Activated T-helper 1 cell treated with anti-CD3 and anti-CD28 coated beads, Interleukin-12 subunit alpha, Interleukin-12 subunit beta, Interleukin-2, Interleukin-4 antibody, amounts not matched to agents 30 ng/mL and 10 ng/mL and 1 ng/mL, durations not matched to agents 14 hours and 24 hours and 36 hours (primary cell): ENCODE measurements around the gene DCC. TPM values are rescaled to one million over a fixed set of nuclear protein-coding genes. Genes with fewer than 3 reads are reported as not detected.

Experiments used
- DNase-seq: peaks from one replicate; pipeline ENCODE4 v3.0.0; 2021; ENCODE audit warnings: low spot score
- H3K27ac Mint-ChIP-seq: one replicate; pipeline ENCODE4 v1.8.0; 2021; ENCODE audit warnings: mild to moderate bottlenecking, mixed read lengths
- H3K27me3 Mint-ChIP-seq: one replicate; pipeline ENCODE4 v1.8.0; 2022; ENCODE audit warnings: mild to moderate bottlenecking, moderate library complexity, mixed read lengths; ENCODE audit not compliant: insufficient read depth
- H3K36me3 Mint-ChIP-seq: one replicate; pipeline ENCODE4 v1.8.0; 2021; ENCODE audit warnings: low read depth, mixed read lengths
- H3K4me1 Mint-ChIP-seq: one replicate; pipeline ENCODE4 v1.8.0; 2021; ENCODE audit warnings: low read depth, mixed read lengths
- H3K4me3 Mint-ChIP-seq: one replicate; pipeline ENCODE4 v1.8.0; 2021; ENCODE audit warnings: mild to moderate bottlenecking, moderate library complexity, mixed read lengths
- H3K9me3 Mint-ChIP-seq: one replicate; pipeline ENCODE4 v1.8.0; 2021; ENCODE audit warnings: mixed read lengths
- intact Hi-C: fragments of 100-400 bp; cut with micrococcal nuclease; formaldehyde crosslinking; loops from one replicate; pipeline ENCODE4 v1.15.1; 2024
- total RNA-seq: library from RNA; stranded (reverse); gene quantifications from 2 replicates; pipeline ENCODE4 v1.2.3, GENCODE V29; 2022

DCC gene
- total RNA-seq, 1 donor from 2014 or later, result not detected

GRCh38 chr18:52715421-52715820, 375.4 kb downstream of the DCC start:
- Mint-ChIP-seq H3K27ac (no peak overlapping the region), H3K4me1 (no peaks in the 10 kb centered on the region), H3K27me3 (no peaks in the 10 kb centered on the region), H3K9me3 (peaks cover 2% of the 10 kb centered on the region), H3K4me3 (no peak overlapping the region), H3K36me3 (no peaks in the 10 kb centered on the region)
- no peak for DNase-seq
- intact Hi-C loops, result no loop called here

GRCh38 chr18:52715991-52716390, 376.0 kb downstream of the DCC start:
- no peak for DNase-seq
- H3K36me3 Mint-ChIP-seq, result no peaks in the 10 kb centered on the region
- H3K4me1 Mint-ChIP-seq, result no peaks in the 10 kb centered on the region
- H3K27ac Mint-ChIP-seq, result no peak overlapping the region
- intact Hi-C loops, result no loop called here
- no peak overlapping the region for H3K4me3 Mint-ChIP-seq
- H3K27me3 Mint-ChIP-seq, result no peaks in the 10 kb centered on the region
- peaks cover 2% of the 10 kb centered on the region for H3K9me3 Mint-ChIP-seq

GRCh38 chr18:52716973-52717372, 377.0 kb downstream of the DCC start:
- no peak overlapping the region for H3K27ac Mint-ChIP-seq
- no peaks in the 10 kb centered on the region for H3K4me1 Mint-ChIP-seq
- no peak overlapping the region for H3K4me3 Mint-ChIP-seq
- no peaks in the 10 kb centered on the region for H3K36me3 Mint-ChIP-seq
- H3K27me3 Mint-ChIP-seq, result no peaks in the 10 kb centered on the region
- intact Hi-C loops, result no loop called here
- DNase-seq, result no peak
- peaks cover 2% of the 10 kb centered on the region for H3K9me3 Mint-ChIP-seq

GRCh38 chr18:52722904-52723303, 382.9 kb downstream of the DCC start:
- Mint-ChIP-seq H3K27me3 (no peaks in the 10 kb centered on the region), H3K4me1 (no peaks in the 10 kb centered on the region), H3K4me3 (no peak overlapping the region), H3K36me3 (no peaks in the 10 kb centered on the region), H3K9me3 (peaks cover 6% of the 10 kb centered on the region), H3K27ac (no peak overlapping the region)
- intact Hi-C loops, result no loop called here
- DNase-seq, result no peak

- Mint-ChIP-seq H3K4me3 (no peak overlapping the region), H3K9me3 (peaks cover 6% of the 10 kb centered on the region), H3K27me3 (no peaks in the 10 kb centered on the region), H3K4me1 (no peaks in the 10 kb centered on the region), H3K36me3 (no peaks in the 10 kb centered on the region), H3K27ac (no peak overlapping the region)
- DNase-seq, result no peak
- intact Hi-C loops, result no loop called here
These were observed 383.6 kb downstream of the DCC start for GRCh38 chr18:52723550-52723970.

GRCh38 chr18:52730972-52731619, 391.1 kb downstream of the DCC start:
- Mint-ChIP-seq H3K4me3 (no peak overlapping the region), H3K9me3 (no peaks in the 10 kb centered on the region), H3K27me3 (no peaks in the 10 kb centered on the region), H3K4me1 (no peaks in the 10 kb centered on the region), H3K36me3 (no peaks in the 10 kb centered on the region), H3K27ac (no peak overlapping the region)
- intact Hi-C loops, result no loop called here
- DNase-seq, result no peak

- Mint-ChIP-seq H3K4me3 (no peak overlapping the region), H3K4me1 (no peaks in the 10 kb centered on the region), H3K27ac (no peak overlapping the region), H3K9me3 (no peaks in the 10 kb centered on the region), H3K36me3 (no peaks in the 10 kb centered on the region), H3K27me3 (no peaks in the 10 kb centered on the region)
- no peak for DNase-seq
- intact Hi-C loops, result no loop called here
These were observed 398.9 kb downstream of the DCC start for GRCh38 chr18:52738946-52739345.

GRCh38 chr18:52746986-52747385, 407.0 kb downstream of the DCC start:
- no peak for DNase-seq
- no peaks in the 10 kb centered on the region for H3K4me1 Mint-ChIP-seq
- no peaks in the 10 kb centered on the region for H3K36me3 Mint-ChIP-seq

GRCh38 chr18:52747869-52748268, 407.9 kb downstream of the DCC start:
- no peaks in the 10 kb centered on the region for H3K9me3 Mint-ChIP-seq
- intact Hi-C loops, result no loop called here
- H3K36me3 Mint-ChIP-seq, result no peaks in the 10 kb centered on the region
- no peak overlapping the region for H3K4me3 Mint-ChIP-seq
- no peak overlapping the region for H3K27ac Mint-ChIP-seq
- DNase-seq, result no peak
- H3K4me1 Mint-ChIP-seq, result no peaks in the 10 kb centered on the region
- no peaks in the 10 kb centered on the region for H3K27me3 Mint-ChIP-seq

More at GRCh38 chr18:52746986-52747385, 407.0 kb downstream of the DCC start:
- no peak overlapping the region for H3K27ac Mint-ChIP-seq
- intact Hi-C loops, result no loop called here
- H3K27me3 Mint-ChIP-seq, result no peaks in the 10 kb centered on the region
- no peaks in the 10 kb centered on the region for H3K9me3 Mint-ChIP-seq
- H3K4me3 Mint-ChIP-seq, result no peak overlapping the region

- H3K36me3 Mint-ChIP-seq, result no peaks in the 10 kb centered on the region
- no peaks in the 10 kb centered on the region for H3K4me1 Mint-ChIP-seq
- H3K9me3 Mint-ChIP-seq, result no peaks in the 10 kb centered on the region
- no peaks in the 10 kb centered on the region for H3K27me3 Mint-ChIP-seq
- H3K4me3 Mint-ChIP-seq, result no peak overlapping the region
- no peak for DNase-seq
- intact Hi-C loops, result no loop called here
- no peak overlapping the region for H3K27ac Mint-ChIP-seq
These were observed 408.3 kb downstream of the DCC start for GRCh38 chr18:52748343-52748742.

GRCh38 chr18:52749542-52749941, 409.5 kb downstream of the DCC start:
- H3K4me3 Mint-ChIP-seq, result no peak overlapping the region
- DNase-seq, result no peak
- H3K9me3 Mint-ChIP-seq, result no peaks in the 10 kb centered on the region
- no peaks in the 10 kb centered on the region for H3K36me3 Mint-ChIP-seq
- intact Hi-C loops, result no loop called here
- no peaks in the 10 kb centered on the region for H3K4me1 Mint-ChIP-seq
- H3K27ac Mint-ChIP-seq, result no peak overlapping the region
- H3K27me3 Mint-ChIP-seq, result no peaks in the 10 kb centered on the region

- Mint-ChIP-seq H3K27me3 (no peaks in the 10 kb centered on the region), H3K4me3 (no peak overlapping the region), H3K36me3 (no peaks in the 10 kb centered on the region), H3K4me1 (no peaks in the 10 kb centered on the region), H3K27ac (no peak overlapping the region), H3K9me3 (no peaks in the 10 kb centered on the region)
- intact Hi-C loops, result no loop called here
- no peak for DNase-seq
These were observed 411.0 kb downstream of the DCC start for GRCh38 chr18:52750995-52751394.

GRCh38 chr18:52764316-52764715, 424.3 kb downstream of the DCC start:
- Mint-ChIP-seq H3K9me3 (peaks cover 7% of the 10 kb centered on the region), H3K27me3 (no peaks in the 10 kb centered on the region), H3K36me3 (no peaks in the 10 kb centered on the region), H3K4me1 (no peaks in the 10 kb centered on the region), H3K4me3 (no peak overlapping the region), H3K27ac (no peak overlapping the region)
- intact Hi-C loops, result no loop called here
- no peak for DNase-seq

GRCh38 chr18:52766002-52766545, 426.1 kb downstream of the DCC start:
- Mint-ChIP-seq H3K27me3 (no peaks in the 10 kb centered on the region), H3K36me3 (no peaks in the 10 kb centered on the region)
- intact Hi-C loops, result no loop called here

More at GRCh38 chr18:52766002-52766545, 426.1 kb downstream of the DCC start:
- peaks cover 7% of the 10 kb centered on the region for H3K9me3 Mint-ChIP-seq
- H3K4me3 Mint-ChIP-seq, result no peak overlapping the region
- no peaks in the 10 kb centered on the region for H3K4me1 Mint-ChIP-seq
- DNase-seq, result no peak
- H3K27ac Mint-ChIP-seq, result no peak overlapping the region
